ENCODE data around the gene CAPN2. TPM values are rescaled to one million over a fixed set of nuclear protein-coding genes. Genes with fewer than 3 reads are reported as not detected.

The CAPN2 gene
- polyA plus RNA-seq, 1 experiment = 433 TPM

- ChIA-PET POLR2A (interaction anchor here (1.1 kb wide), 1 partner anchor 17 kb away, joined by 3 read pairs; no protein-coding TSS in a partner anchor), CTCF (interaction anchor here (1.2 to 1.3 kb wide), 2 partner anchors 17 to 44 kb away, joined by 3 to 4 read pairs; no protein-coding TSS in a partner anchor)
- no peak for TF ChIP-seq CTCF (IDR thresholded peaks at IDR 0.05; ENCODE audit: low read depth, low read length)
- Histone ChIP-seq H3K27me3 (ENCODE audit: control insufficient read depth, insufficient read depth, low read length) (no peaks in the 10 kb centered on the region), H3K9me3 (ENCODE audit: control insufficient read depth, insufficient read depth, low read length) (no peaks in the 10 kb centered on the region), H3K4me3 (ENCODE audit: low read depth, low read length) (no peak overlapping the region), H3K27ac (ENCODE audit: low read depth, low read length) (peak overlapping the region; percentile 31)
- DNase-seq (ENCODE audit: low read depth, low spot score) = no peak
Measured at GRCh38 chr1:223742856-223743517, 30.6 kb downstream of the CAPN2 start.

GRCh38 chr1:223745731-223746130 lies 33.4 kb downstream of the CAPN2 start:
- ChIA-PET CTCF (interaction anchor here (1.3 to 2.5 kb wide), 2 partner anchors 8 to 47 kb away, joined by 5 to 6 read pairs; no protein-coding TSS in a partner anchor), POLR2A (interaction anchor here (0.5 kb wide), 1 partner anchor 26 kb away, joined by 3 read pairs; no protein-coding TSS in a partner anchor)
- Histone ChIP-seq H3K4me3 (ENCODE audit: low read depth, low read length) (no peak overlapping the region), H3K9me3 (ENCODE audit: control insufficient read depth, insufficient read depth, low read length) (no peaks in the 10 kb centered on the region), H3K27ac (ENCODE audit: low read depth, low read length) (peak overlapping the region; percentile 70), H3K27me3 (ENCODE audit: control insufficient read depth, insufficient read depth, low read length) (no peaks in the 10 kb centered on the region)
- DNase-seq (ENCODE audit: low read depth, low spot score) = no peak
- no peak for TF ChIP-seq CTCF (IDR thresholded peaks at IDR 0.05; ENCODE audit: low read depth, low read length)

GRCh38 chr1:223747838-223748335 lies 35.5 kb downstream of the CAPN2 start:
- Histone ChIP-seq H3K27me3 (ENCODE audit: control insufficient read depth, insufficient read depth, low read length) (no peaks in the 10 kb centered on the region), H3K9me3 (ENCODE audit: control insufficient read depth, insufficient read depth, low read length) (no peaks in the 10 kb centered on the region), H3K4me3 (ENCODE audit: low read depth, low read length) (no peak overlapping the region), H3K27ac (ENCODE audit: low read depth, low read length) (peak overlapping the region; percentile 58)
- TF ChIP-seq CTCF (IDR thresholded peaks at IDR 0.05; ENCODE audit: low read depth, low read length) = no peak
- POLR2A ChIA-PET = interaction anchor here (0.7 to 2.7 kb wide), 3 partner anchors 27 to 47 kb away, joined by 3 to 19 read pairs (median 15); no protein-coding TSS in a partner anchor
- no peak for DNase-seq (ENCODE audit: low read depth, low spot score)
- CTCF ChIA-PET = interaction anchor here (0.6 to 3.3 kb wide), 5 partner anchors 15 to 1111 kb away, joined by 3 to 69 read pairs (median 3); no protein-coding TSS in a partner anchor

- ChIA-PET POLR2A (interaction anchor here (0.7 to 2.7 kb wide), 6 partner anchors 27 to 48 kb away, joined by 3 to 19 read pairs (median 4); partner anchors contain the start of gene CAPN2), CTCF (interaction anchor here (0.6 to 3.3 kb wide), 9 partner anchors 9 to 101 kb away, joined by 3 to 69 read pairs (median 21); no protein-coding TSS in a partner anchor)
- H3K27ac ChIP-seq (ENCODE audit: low read depth, low read length) = peak overlapping the region; percentile 58
- no peaks in the 10 kb centered on the region for H3K27me3 ChIP-seq (ENCODE audit: control insufficient read depth, insufficient read depth, low read length)
- peak overlapping the region; percentile 38 for H3K4me3 ChIP-seq (ENCODE audit: low read depth, low read length)
- TF ChIP-seq CTCF (IDR thresholded peaks at IDR 0.05; ENCODE audit: low read depth, low read length) = no peak
- no peaks in the 10 kb centered on the region for H3K9me3 ChIP-seq (ENCODE audit: control insufficient read depth, insufficient read depth, low read length)
- DNase-seq (ENCODE audit: low read depth, low spot score) = no peak
Measured at GRCh38 chr1:223748405-223748772, 36.0 kb downstream of the CAPN2 start.
